Osteocyte (in vitro differentiated cells): Measurements from ENCODE around the gene HOXD10. TPM values are rescaled to one million over a fixed set of nuclear protein-coding genes. Genes with fewer than 3 reads are reported as not detected.

Experiments
- DNase-seq: peaks from one replicate; pipeline ENCODE4 v3.0.0; 2021; ENCODE audit warnings: mixed read lengths; ENCODE audit not compliant: unreplicated experiment; ENCODE audit errors: extremely low spot score
- H3K27ac Mint-ChIP-seq: one replicate; pipeline ENCODE4 v1.8.0; 2021; ENCODE audit warnings: mild to moderate bottlenecking, mixed read lengths; ENCODE audit not compliant: unreplicated experiment
- H3K27me3 Mint-ChIP-seq: one replicate; pipeline ENCODE4 v1.8.0; 2021; ENCODE audit warnings: mixed read lengths; ENCODE audit not compliant: unreplicated experiment
- H3K36me3 Mint-ChIP-seq: one replicate; pipeline ENCODE4 v1.8.0; 2021; ENCODE audit warnings: mixed read lengths; ENCODE audit not compliant: unreplicated experiment
- H3K4me1 Mint-ChIP-seq: one replicate; pipeline ENCODE4 v1.8.0; 2021; ENCODE audit warnings: mixed read lengths; ENCODE audit not compliant: unreplicated experiment
- H3K4me3 Mint-ChIP-seq: one replicate; pipeline ENCODE4 v1.8.0; 2021; ENCODE audit warnings: mild to moderate bottlenecking, moderate library complexity, mixed read lengths; ENCODE audit not compliant: unreplicated experiment
- H3K9me3 Mint-ChIP-seq: one replicate; pipeline ENCODE4 v1.8.0; 2021; ENCODE audit warnings: mixed read lengths; ENCODE audit not compliant: unreplicated experiment
- CTCF ChIP-seq: fragments of 200-600 bp; sonication (generic); IDR thresholded peaks from 2 replicates; pipeline ENCODE4 v1.5.0; 2021; ENCODE audit warnings: antibody characterized with exemption, mild to moderate bottlenecking, moderate library complexity
- total RNA-seq: library from RNA; stranded (reverse); gene quantifications from 2 replicates; pipeline ENCODE4 v1.2.1, GENCODE V29; 2021

The HOXD10 gene
- total RNA-seq, 1 donor from 2014 or later = not detected

- Mint-ChIP-seq H3K27me3 (peaks cover 86% of the 10 kb centered on the region), H3K4me1 (peaks cover 19% of the 10 kb centered on the region), H3K9me3 (peaks cover 3% of the 10 kb centered on the region), H3K27ac (no peak overlapping the region), H3K36me3 (no peaks in the 10 kb centered on the region), H3K4me3 (no peak overlapping the region)
- TF ChIP-seq CTCF = no peak
- no peak for DNase-seq
Observed at GRCh38 chr2:176161825-176162626, 45.4 kb downstream of the HOXD10 start.

- no peak for DNase-seq
- Mint-ChIP-seq H3K9me3 (peaks cover 3% of the 10 kb centered on the region), H3K27me3 (peaks cover 87% of the 10 kb centered on the region), H3K36me3 (no peaks in the 10 kb centered on the region), H3K4me1 (peaks cover 12% of the 10 kb centered on the region), H3K27ac (no peak overlapping the region), H3K4me3 (no peak overlapping the region)
- TF ChIP-seq CTCF = no peak
Observed at GRCh38 chr2:176162911-176163671, 46.5 kb downstream of the HOXD10 start.

GRCh38 chr2:176163672-176164056 lies 47.1 kb downstream of the HOXD10 start:
- peaks cover 9% of the 10 kb centered on the region for H3K4me1 Mint-ChIP-seq
- H3K27ac Mint-ChIP-seq = no peak overlapping the region
- TF ChIP-seq CTCF = no peak
- no peak overlapping the region for H3K4me3 Mint-ChIP-seq
- H3K27me3 Mint-ChIP-seq = peaks cover 83% of the 10 kb centered on the region
- peaks cover 3% of the 10 kb centered on the region for H3K9me3 Mint-ChIP-seq
- no peaks in the 10 kb centered on the region for H3K36me3 Mint-ChIP-seq
- DNase-seq = no peak

- no peak for TF ChIP-seq CTCF
- peaks cover 82% of the 10 kb centered on the region for H3K27me3 Mint-ChIP-seq
- H3K4me1 Mint-ChIP-seq = peaks cover 9% of the 10 kb centered on the region
- no peak overlapping the region for H3K4me3 Mint-ChIP-seq
- peaks cover 3% of the 10 kb centered on the region for H3K9me3 Mint-ChIP-seq
- no peak overlapping the region for H3K27ac Mint-ChIP-seq
- DNase-seq = no peak
- no peaks in the 10 kb centered on the region for H3K36me3 Mint-ChIP-seq
Observed at GRCh38 chr2:176164201-176164600, 47.6 kb downstream of the HOXD10 start.
